ENCODE measurements around the gene ATG5. TPM values are rescaled to one million over a fixed set of nuclear protein-coding genes. Genes with fewer than 3 reads are reported as not detected.

The ATG5 gene
- total RNA-seq, 3 donors from 2014 or later (not counting 1 experiment from before 2014, with no cell fraction given), result 27.5 to 39.0 (median 35.4) TPM

- Histone ChIP-seq H3K36me3 (ENCODE audit: control insufficient read depth, insufficient read depth, low read length) (no peaks in the 10 kb centered on the region), H3K4me3 (ENCODE audit: low read length) (no peak overlapping the region), H3K27me3 (ENCODE audit: control insufficient read depth, insufficient read depth, low read length) (no peaks in the 10 kb centered on the region), H3K4me1 (ENCODE audit: control insufficient read depth, insufficient read depth, low read length) (peaks cover 27% of the 10 kb centered on the region), H3K9me3 (ENCODE audit: control insufficient read depth, insufficient read depth, low read length) (no peaks in the 10 kb centered on the region), H3K27ac (ENCODE audit: low read length) (no peak overlapping the region)
- ATAC-seq (no peak), DNase-seq (no peak)
- H3K4me3 Mint-ChIP-seq, result no peak overlapping the region
- H3K27ac Mint-ChIP-seq, result no peak overlapping the region
- no peaks in the 10 kb centered on the region for H3K9me3 Mint-ChIP-seq
- 77% methylated on average over 6 of the region's 6 CpGs for WGBS (ENCODE audit: insufficient coverage)
- H3K4me1 Mint-ChIP-seq, result peaks cover 29 to 44% of the 10 kb centered on the region in 2 donors
- TF ChIP-seq CTCF (IDR thresholded peaks at IDR 0.05), result no peak
- no peaks in the 10 kb centered on the region for H3K36me3 Mint-ChIP-seq
- H3K27me3 Mint-ChIP-seq (ENCODE audit: low read depth in 2 of 2), result no peaks in the 10 kb centered on the region
- intact Hi-C loops (cut with micrococcal nuclease), result no loop called here
Observed at GRCh38 chr6:106138151-106138550, 187.4 kb downstream of the ATG5 start.

- Histone ChIP-seq H3K27ac (ENCODE audit: low read length) (no peak overlapping the region), H3K9me3 (ENCODE audit: control insufficient read depth, insufficient read depth, low read length) (no peaks in the 10 kb centered on the region), H3K27me3 (ENCODE audit: control insufficient read depth, insufficient read depth, low read length) (no peaks in the 10 kb centered on the region), H3K4me3 (ENCODE audit: low read length) (no peak overlapping the region), H3K36me3 (ENCODE audit: control insufficient read depth, insufficient read depth, low read length) (no peaks in the 10 kb centered on the region), H3K4me1 (ENCODE audit: control insufficient read depth, insufficient read depth, low read length) (peaks cover 14% of the 10 kb centered on the region)
- Mint-ChIP-seq H3K36me3 (no peaks in the 10 kb centered on the region), H3K4me1 (peaks cover 16 to 31% of the 10 kb centered on the region in 2 donors), H3K9me3 (no peaks in the 10 kb centered on the region), H3K4me3 (no peak overlapping the region), H3K27me3 (ENCODE audit: low read depth in 2 of 2) (no peaks in the 10 kb centered on the region), H3K27ac (no peak overlapping the region)
- 95% methylated on average over 4 of the region's 5 CpGs for WGBS (ENCODE audit: insufficient coverage)
- DNase-seq (no peak), ATAC-seq (no peak)
- TF ChIP-seq CTCF (IDR thresholded peaks at IDR 0.05), result no peak
- intact Hi-C loops (cut with micrococcal nuclease), result no loop called here
Observed at GRCh38 chr6:106136845-106137244, 188.7 kb downstream of the ATG5 start.

- no peak overlapping the region for H3K27ac Mint-ChIP-seq
- no peak for ATAC-seq
- peaks cover 8 to 23% of the 10 kb centered on the region in 2 donors for H3K4me1 Mint-ChIP-seq
- Histone ChIP-seq H3K9me3 (ENCODE audit: control insufficient read depth, insufficient read depth, low read length) (no peaks in the 10 kb centered on the region), H3K4me1 (ENCODE audit: control insufficient read depth, insufficient read depth, low read length) (peaks cover 6% of the 10 kb centered on the region), H3K36me3 (ENCODE audit: control insufficient read depth, insufficient read depth, low read length) (no peaks in the 10 kb centered on the region), H3K27me3 (ENCODE audit: control insufficient read depth, insufficient read depth, low read length) (no peaks in the 10 kb centered on the region), H3K4me3 (ENCODE audit: low read length) (no peak overlapping the region), H3K27ac (ENCODE audit: low read length) (no peak overlapping the region)
- no peak for TF ChIP-seq CTCF (IDR thresholded peaks at IDR 0.05)
- 92% methylated on average over 13 of the region's 16 CpGs for WGBS (ENCODE audit: insufficient coverage)
- intact Hi-C loops (cut with micrococcal nuclease), result no loop called here
- no peaks in the 10 kb centered on the region for H3K36me3 Mint-ChIP-seq
- H3K27me3 Mint-ChIP-seq (ENCODE audit: low read depth in 2 of 2), result no peaks in the 10 kb centered on the region
- no peak overlapping the region for H3K4me3 Mint-ChIP-seq
- DNase-seq, result no peak
- no peaks in the 10 kb centered on the region for H3K9me3 Mint-ChIP-seq
Observed at GRCh38 chr6:106135911-106136571, 189.5 kb downstream of the ATG5 start.
